ES-I3 (cell line): ENCODE data around the gene BCAS3.
"Not testable (repeated sequence)": the region's sequence is repeated elsewhere in the genome, so short reads cannot be mapped to it uniquely, and the experiment has no call there.

Experiments used
- H3K36me3 ChIP-seq: 2 replicates; pipeline ENCODE4 v1.6.1; 2013; ENCODE audit warnings: mild to moderate bottlenecking, low read length, control low read depth, moderate library complexity; ENCODE audit not compliant: insufficient read depth
- H3K4me1 ChIP-seq: 2 replicates; pipeline ENCODE4 v1.6.1; 2013; ENCODE audit warnings: mild to moderate bottlenecking, control low read depth, low read length; ENCODE audit not compliant: insufficient read depth
- H3K9ac ChIP-seq: 2 replicates; pipeline ENCODE4 v1.6.1; 2013; ENCODE audit warnings: low read depth, mild to moderate bottlenecking, low read length, moderate library complexity
- H3K9me3 ChIP-seq: 2 replicates; pipeline ENCODE4 v1.6.1; 2013; ENCODE audit warnings: mild to moderate bottlenecking, low read length, moderate library complexity; ENCODE audit not compliant: control insufficient read depth, insufficient read depth

BCAS3 gene

DNA sequence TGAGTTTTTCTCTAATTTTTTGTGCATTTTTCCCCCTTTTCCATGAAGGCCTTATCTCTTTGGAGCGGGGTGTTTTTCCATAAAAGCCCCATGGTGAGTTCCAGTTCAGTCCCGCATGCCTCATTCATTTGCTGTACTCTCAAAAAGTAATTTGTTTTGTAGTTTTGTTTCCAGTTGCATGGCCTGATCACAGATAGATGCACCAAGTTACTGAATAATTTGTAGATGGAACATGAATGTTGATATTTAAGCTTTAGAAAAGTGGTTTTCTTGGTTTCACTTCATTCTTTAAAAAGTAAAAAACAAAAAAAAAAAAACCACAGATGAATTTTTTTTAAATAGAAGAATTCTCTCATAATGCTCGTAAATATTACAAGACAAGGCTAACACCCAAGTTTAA lies 349.2 kb downstream of the BCAS3 start:
- H3K9me3 ChIP-seq, result no peaks in the 10 kb centered on the region
- no peak overlapping the region for H3K9ac ChIP-seq
- H3K4me1 ChIP-seq, result no peaks in the 10 kb centered on the region
- H3K36me3 ChIP-seq, result no peaks in the 10 kb centered on the region

DNA sequence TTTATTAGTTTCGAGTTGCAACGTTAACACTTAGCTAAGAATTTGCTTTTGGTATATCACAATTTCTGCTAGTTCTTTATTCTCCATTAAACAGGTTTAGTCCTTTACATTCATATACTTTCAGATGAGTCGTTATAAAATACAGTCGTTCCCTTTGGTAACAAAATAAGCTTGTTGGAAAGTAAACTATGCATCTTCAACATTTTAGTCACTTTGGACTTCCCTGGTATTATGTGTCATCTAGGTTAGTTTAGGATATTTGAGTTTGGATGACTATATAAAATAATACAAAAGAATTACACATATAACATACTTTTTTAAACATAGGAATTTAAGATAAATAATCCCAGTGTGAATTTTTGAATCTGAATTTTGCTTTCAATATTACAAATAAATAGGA lies 351.5 kb downstream of the BCAS3 start:
- Histone ChIP-seq H3K36me3 (no peaks in the 10 kb centered on the region), H3K9ac (no peak overlapping the region)

GRCh38 chr17:61040666-61041065 lies 363.0 kb downstream of the BCAS3 start:
- no peaks in the 10 kb centered on the region for H3K4me1 ChIP-seq
- H3K36me3 ChIP-seq, result no peaks in the 10 kb centered on the region
- H3K9me3 ChIP-seq, result no peaks in the 10 kb centered on the region
- H3K9ac ChIP-seq, result no peak overlapping the region

More for the DNA sequence above, 351.5 kb downstream of the BCAS3 start:
- Histone ChIP-seq H3K4me1 (no peaks in the 10 kb centered on the region), H3K9me3 (no peaks in the 10 kb centered on the region)

DNA sequence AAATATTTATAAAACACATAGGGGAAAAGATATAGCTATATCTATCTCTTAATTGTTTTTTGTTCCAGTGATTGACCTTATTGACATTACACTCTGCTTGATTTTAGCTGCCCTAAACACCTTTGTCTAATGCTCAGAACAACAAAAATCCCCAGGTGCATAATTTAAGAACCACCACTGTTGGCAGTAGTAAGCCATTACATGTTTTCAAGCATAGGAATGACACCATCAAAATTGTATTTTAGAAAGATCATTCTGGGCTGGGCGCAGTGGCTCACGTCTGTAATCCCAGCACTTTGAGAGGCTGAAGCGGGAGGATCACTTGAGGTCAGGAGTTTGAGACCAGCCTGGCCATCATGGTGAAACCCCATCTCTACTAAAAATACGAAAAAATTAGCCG lies 364.7 kb downstream of the BCAS3 start:
- H3K9ac ChIP-seq, H3K9me3 ChIP-seq, H3K36me3 ChIP-seq, H3K4me1 ChIP-seq: not testable (repeated sequence)

GRCh38 chr17:61047515-61047914 lies 369.9 kb downstream of the BCAS3 start:
- Histone ChIP-seq H3K9ac (no peak overlapping the region), H3K36me3 (no peaks in the 10 kb centered on the region), H3K4me1 (no peaks in the 10 kb centered on the region), H3K9me3 (no peaks in the 10 kb centered on the region)

GRCh38 chr17:61048376-61049106 lies 370.9 kb downstream of the BCAS3 start:
- H3K36me3 ChIP-seq, result no peaks in the 10 kb centered on the region
- H3K9me3 ChIP-seq, result no peaks in the 10 kb centered on the region

GRCh38 chr17:61053469-61053868 lies 375.8 kb downstream of the BCAS3 start:
- no peaks in the 10 kb centered on the region for H3K9me3 ChIP-seq
- H3K9ac ChIP-seq, result no peak overlapping the region
- no peaks in the 10 kb centered on the region for H3K4me1 ChIP-seq
- no peaks in the 10 kb centered on the region for H3K36me3 ChIP-seq

More at GRCh38 chr17:61048376-61049106, 370.9 kb downstream of the BCAS3 start:
- Histone ChIP-seq H3K9ac (no peak overlapping the region), H3K4me1 (no peaks in the 10 kb centered on the region)

DNA sequence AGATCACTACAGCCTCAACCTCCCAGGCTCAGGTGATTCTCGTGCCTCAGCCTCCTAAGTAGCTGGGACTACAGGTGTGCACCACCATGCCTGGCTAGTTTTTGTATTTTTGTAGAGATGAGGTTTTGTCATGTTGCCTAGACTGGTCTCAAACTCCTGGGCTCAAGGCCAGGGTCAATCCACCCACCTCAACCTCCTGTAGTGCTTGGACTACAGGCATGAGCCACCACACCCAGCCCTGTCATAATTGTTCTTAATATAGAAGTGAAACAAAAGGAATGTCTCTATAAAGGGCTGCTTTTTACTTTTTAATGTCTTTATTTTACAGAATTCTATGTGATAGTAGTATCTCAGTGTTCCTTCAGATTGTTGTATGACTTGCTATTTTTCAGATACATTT lies 376.8 kb downstream of the BCAS3 start:
- H3K9me3 ChIP-seq, result no peaks in the 10 kb centered on the region
- no peaks in the 10 kb centered on the region for H3K4me1 ChIP-seq
- H3K9ac ChIP-seq, result no peak overlapping the region
- H3K36me3 ChIP-seq, result no peaks in the 10 kb centered on the region

DNA sequence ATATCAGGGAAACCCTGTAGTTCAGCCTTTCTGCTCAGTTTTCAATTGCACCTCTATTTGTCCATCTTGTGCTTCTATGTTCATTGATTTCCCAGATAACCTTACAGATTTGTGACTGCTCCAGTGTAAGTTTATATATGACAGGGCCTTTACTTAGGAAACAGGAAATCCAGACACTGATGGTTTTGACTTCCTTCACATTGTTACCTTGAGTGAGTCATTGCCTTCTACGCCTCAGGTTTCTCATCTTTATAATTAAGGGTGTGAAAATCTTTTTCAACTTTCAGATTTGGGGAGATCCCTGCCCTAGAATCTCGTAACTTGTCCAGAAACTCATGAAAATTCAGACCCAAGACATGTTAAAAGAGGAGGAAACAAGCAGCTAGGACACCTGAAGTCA lies 379.6 kb downstream of the BCAS3 start:
- no peak overlapping the region for H3K9ac ChIP-seq

GRCh38 chr17:61058066-61058465 lies 380.4 kb downstream of the BCAS3 start:
- Histone ChIP-seq H3K9ac (no peak overlapping the region), H3K4me1 (no peaks in the 10 kb centered on the region), H3K36me3 (no peaks in the 10 kb centered on the region), H3K9me3 (no peaks in the 10 kb centered on the region)

More for the DNA sequence above, 379.6 kb downstream of the BCAS3 start:
- Histone ChIP-seq H3K36me3 (no peaks in the 10 kb centered on the region), H3K4me1 (no peaks in the 10 kb centered on the region), H3K9me3 (no peaks in the 10 kb centered on the region)

GRCh38 chr17:61063528-61063927 lies 385.9 kb downstream of the BCAS3 start:
- H3K9me3 ChIP-seq, result no peaks in the 10 kb centered on the region
- H3K36me3 ChIP-seq, result no peaks in the 10 kb centered on the region
- no peak overlapping the region for H3K9ac ChIP-seq
- peaks cover 15% of the 10 kb centered on the region for H3K4me1 ChIP-seq

- Histone ChIP-seq H3K9ac (no peak overlapping the region), H3K36me3 (no peaks in the 10 kb centered on the region), H3K4me1 (peaks cover 15% of the 10 kb centered on the region), H3K9me3 (no peaks in the 10 kb centered on the region)
These were observed 386.7 kb downstream of the BCAS3 start for GRCh38 chr17:61064087-61064951.

DNA sequence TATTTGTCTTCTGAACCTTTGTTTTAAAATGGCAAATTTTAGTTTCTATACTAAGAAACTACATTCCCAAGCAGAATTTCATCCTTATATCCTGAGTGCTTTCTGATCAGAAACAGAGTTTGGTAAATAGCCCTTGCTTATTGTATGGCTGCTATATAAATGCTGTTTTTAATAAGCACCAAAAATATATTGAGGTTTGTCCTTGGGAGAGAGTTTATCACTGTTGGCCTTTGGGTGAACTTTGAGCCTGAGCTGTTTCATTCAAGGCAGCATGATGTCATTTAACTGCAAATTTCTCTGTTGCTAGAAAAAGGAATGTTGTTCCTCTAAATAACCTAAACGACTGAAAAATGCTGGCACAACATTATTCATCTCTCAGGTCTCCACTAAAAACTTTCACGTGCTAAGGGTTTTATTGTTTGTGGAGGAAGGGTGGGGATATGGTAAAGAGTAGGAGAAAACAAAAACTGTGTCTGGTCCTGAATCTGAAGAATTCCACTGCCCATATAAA lies 387.7 kb downstream of the BCAS3 start:
- H3K9ac ChIP-seq, result 0 out of 2 replicates have a peak overlapping the region, but pooled peaks have one; percentile 5
- no peaks in the 10 kb centered on the region for H3K36me3 ChIP-seq
- H3K9me3 ChIP-seq, result no peaks in the 10 kb centered on the region
- H3K4me1 ChIP-seq, result peaks cover 15% of the 10 kb centered on the region

GRCh38 chr17:61066062-61066461 lies 388.4 kb downstream of the BCAS3 start:
- Histone ChIP-seq H3K9ac (no peak overlapping the region), H3K9me3 (no peaks in the 10 kb centered on the region), H3K36me3 (no peaks in the 10 kb centered on the region), H3K4me1 (peaks cover 15% of the 10 kb centered on the region)

- Histone ChIP-seq H3K9ac (no peak overlapping the region), H3K4me1 (peaks cover 19% of the 10 kb centered on the region; the same call in 1 of the 2 replicates), H3K36me3 (no peaks in the 10 kb centered on the region), H3K9me3 (no peaks in the 10 kb centered on the region)
These were observed 393.0 kb downstream of the BCAS3 start for GRCh38 chr17:61070649-61071048.
